Testis (tissue), 3 donors: ENCODE measurements around the gene TREH. TPM values are rescaled to one million over a fixed set of nuclear protein-coding genes. Genes with fewer than 3 reads are reported as not detected.

Source experiments
- DNase-seq: peaks from one replicate; pipeline ENCODE4 v3.0.0-alpha.2; 2019
- H3K27ac ChIP-seq, 2 donors: fragments of 200-600 bp; sonication (generic); one replicate each; pipeline ENCODE4 v1.5.1; 2019
- H3K27me3 ChIP-seq: fragments of 200-600 bp; sonication (generic); one replicate; pipeline ENCODE4 v1.5.1; 2019
- H3K36me3 ChIP-seq: fragments of 200-600 bp; sonication (generic); one replicate; pipeline ENCODE4 v1.5.1; 2017; ENCODE audit warnings: low read depth; ENCODE audit errors: missing control alignments
- H3K4me1 ChIP-seq: fragments of 200-600 bp; sonication (generic); one replicate; pipeline ENCODE4 v1.5.1; 2019
- H3K4me3 ChIP-seq, 2 donors: fragments of 200-600 bp; sonication (generic); one replicate each; pipeline ENCODE4 v1.5.1; 2017 to 2019
- H3K9me3 ChIP-seq: fragments of 200-600 bp; sonication (generic); one replicate; pipeline ENCODE4 v1.5.1; 2017
- CTCF ChIP-seq, 3 experiments: fragments of 450-650 bp in 2 of 3; fragments of 200-600 bp in 1 of 3; sonication (generic) in 1 of 3; IDR thresholded peaks; one replicate each; pipeline ENCODE4 v1.5.1; 2016 to 2019; ENCODE audit warnings: antibody characterized with exemption in 3 of 3, mild to moderate bottlenecking in 2 of 3, moderate library complexity in 1 of 3
- POLR2A ChIP-seq: fragments of 450-650 bp; IDR thresholded peaks from one replicate; pipeline ENCODE4 v1.6.1; 2017; ENCODE audit warnings: antibody characterized with exemption, mild to moderate bottlenecking, moderate library complexity
- WGBS, 2 donors: methylation state at CpG; one replicate each; pipeline ENCODE4 v1.1.5; 2018; 5-methylcytosine and 5-hydroxymethylcytosine counted together
- intact Hi-C: fragments of 100-400 bp; cut with DNase I; formaldehyde crosslinking; loops from one replicate; pipeline ENCODE4 v1.15.1; 2023; ENCODE audit warnings: low total_unique reads
- polyA plus RNA-seq: library from polyadenylated mRNA; stranded (reverse); fragments of 350-450 nt; fragmentation: Illumina TruSeq; extraction: RNeasy Lipid Tissue Mini Kit (QIAGEN cat#74804); gene quantifications from one replicate; pipeline ENCODE4 v1.2.3, GENCODE V29; 2014; ENCODE audit warnings: low read depth, low replicate concordance; ENCODE audit not compliant: insufficient read depth
- total RNA-seq, 2 donors: library from RNA; depleted of rRNA; stranded (reverse); fragments of >200 nt; gene quantifications; one replicate each; pipeline ENCODE4 v1.2.3, GENCODE V29; 2016

The TREH gene
- total and polyA plus RNA-seq, 3 donors from 2014 or later: 0.62 to 4.0 (median 1.7) TPM

GRCh38 chr11:118659953-118660680 lies 19.3 kb downstream of the TREH start:
- H3K27ac ChIP-seq: no peak overlapping the region
- no peaks in the 10 kb centered on the region for H3K9me3 ChIP-seq
- no peaks in the 10 kb centered on the region for H3K36me3 ChIP-seq
- intact Hi-C loops: loop anchor here (10.0 kb wide), 1 partner anchor 65 kb away; no protein-coding TSS in a partner anchor
- H3K27me3 ChIP-seq: no peaks in the 10 kb centered on the region
- no peak overlapping the region for H3K4me3 ChIP-seq
- DNase-seq: no peak
- H3K4me1 ChIP-seq: no peaks in the 10 kb centered on the region
- WGBS, 2 donors: 70 to 77% methylated on average over 8 to 14 of the region's 14 CpGs
- TF ChIP-seq CTCF (IDR thresholded peaks at IDR 0.05) (no peak), POLR2A (no peak)

- H3K27me3 ChIP-seq: no peaks in the 10 kb centered on the region
- 17 to 39% methylated on average over 11 to 26 of the region's 26 CpGs for WGBS, 2 donors
- no peaks in the 10 kb centered on the region for H3K4me1 ChIP-seq
- peak overlapping the region in 1 of 2 donors; percentile 42 for H3K27ac ChIP-seq
- TF ChIP-seq POLR2A: no peak
- TF ChIP-seq CTCF (IDR thresholded peaks at IDR 0.05): peak; percentile 82 to 96 (median 89)
- H3K9me3 ChIP-seq: no peaks in the 10 kb centered on the region
- H3K4me3 ChIP-seq: no peak overlapping the region
- H3K36me3 ChIP-seq: no peaks in the 10 kb centered on the region
- DNase-seq: peak; percentile 93
- intact Hi-C loops: loop anchor here (10.0 kb wide), 1 partner anchor 65 kb away; no protein-coding TSS in a partner anchor
Observed at GRCh38 chr11:118659314-118659952, 20.0 kb downstream of the TREH start.

- peak in 1 of 3 experiments; percentile 14 for TF ChIP-seq CTCF (IDR thresholded peaks at IDR 0.05)
- no peak for TF ChIP-seq POLR2A
- 51 to 67% methylated on average over 4 to 16 of the region's 16 CpGs for WGBS, 2 donors
- Histone ChIP-seq H3K4me1 (no peaks in the 10 kb centered on the region), H3K9me3 (no peaks in the 10 kb centered on the region), H3K27me3 (no peaks in the 10 kb centered on the region), H3K4me3 (no peak overlapping the region), H3K27ac (peak overlapping the region in 1 of 2 donors; percentile 42), H3K36me3 (no peaks in the 10 kb centered on the region)
- intact Hi-C loops: loop anchor here (10.0 kb wide), 1 partner anchor 64 kb away; no protein-coding TSS in a partner anchor
- DNase-seq: no peak
Observed at GRCh38 chr11:118658429-118659313, 20.8 kb downstream of the TREH start.

- Histone ChIP-seq H3K36me3 (no peaks in the 10 kb centered on the region), H3K27me3 (no peaks in the 10 kb centered on the region), H3K4me3 (no peak overlapping the region), H3K4me1 (no peaks in the 10 kb centered on the region), H3K27ac (no peak overlapping the region), H3K9me3 (no peaks in the 10 kb centered on the region)
- TF ChIP-seq CTCF (IDR thresholded peaks at IDR 0.05) (no peak), POLR2A (no peak)
- no peak for DNase-seq
- 81 to 90% methylated on average over 10 to 16 of the region's 16 CpGs for WGBS, 2 donors
- intact Hi-C loops: loop anchor here (10.0 kb wide), 1 partner anchor 63 kb away; no protein-coding TSS in a partner anchor
Observed at GRCh38 chr11:118657709-118658428, 21.6 kb downstream of the TREH start.
